Measurements from ENCODE around the gene RGR. TPM values are rescaled to one million over a fixed set of nuclear protein-coding genes. Genes with fewer than 3 reads are reported as not detected.
A peak's percentile ranks its signal among the peaks of the same experiment; 100 is the strongest.

RGR gene
- polyA plus RNA-seq, 1 donor (not counting 4 experiments of a cell fraction or from before 2014, with no cell fraction given) = not detected

DNA sequence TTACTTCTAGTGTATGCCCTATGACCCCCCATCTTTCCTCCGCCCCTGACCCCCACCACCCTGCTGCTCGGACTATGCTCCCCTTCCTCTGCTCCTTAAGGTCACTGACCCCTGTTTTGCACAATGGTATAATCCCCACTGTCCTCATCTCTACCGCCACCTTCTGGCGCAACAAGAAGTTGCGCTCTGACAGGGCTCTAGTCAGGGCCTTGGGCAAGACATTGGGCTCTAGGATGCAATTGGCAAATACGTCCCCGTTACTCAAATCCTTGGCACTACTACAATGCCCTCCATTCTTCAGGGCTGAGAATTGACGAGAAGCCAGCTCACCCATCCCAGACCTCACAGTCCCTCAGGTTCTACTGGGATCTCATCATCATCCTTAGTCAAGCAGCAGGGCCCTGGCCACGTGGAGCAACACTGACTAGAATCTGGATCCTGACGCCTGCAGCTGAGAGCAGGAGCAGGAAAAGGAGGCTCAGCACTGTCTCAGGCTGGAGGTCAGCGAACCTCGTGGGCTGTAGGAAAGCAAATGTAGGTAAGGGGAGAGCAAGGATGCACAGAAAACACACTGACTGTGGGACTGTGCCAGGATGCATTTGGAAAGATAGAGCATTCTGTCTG, 30.1 kb upstream of the RGR start:
- Histone ChIP-seq H3K27ac (ENCODE audit: control insufficient read depth, insufficient read depth, low read length) (no peak overlapping the region), H3K4me2 (ENCODE audit: control insufficient read depth, extremely low read depth, insufficient read depth, low read depth, low read length) (no peak overlapping the region), H3K36me3 (ENCODE audit: control insufficient read depth in 2 of 2, extremely low read depth in 1 of 2, insufficient read depth in 2 of 2, low read length in 2 of 2) (no peaks in the 10 kb centered on the region), H3K9me3 (ENCODE audit: control insufficient read depth, low read depth, low read length) (no peaks in the 10 kb centered on the region), H3K4me3 (ENCODE audit: control insufficient read depth in 2 of 3, extremely low read depth in 1 of 3, insufficient read depth in 2 of 3, low read depth in 1 of 3, low read length in 3 of 3) (no peak overlapping the region), H3K4me1 (ENCODE audit: control insufficient read depth, extremely low read depth, insufficient read depth, low read length) (no peaks in the 10 kb centered on the region), H4K20me1 (ENCODE audit: control insufficient read depth, extremely low read depth, insufficient read depth, low read length) (no peaks in the 10 kb centered on the region), H3K9me1 (ENCODE audit: control insufficient read depth, extremely low read depth, insufficient read depth, low read length) (no peaks in the 10 kb centered on the region), H3K9ac (ENCODE audit: control insufficient read depth, extremely low read depth, insufficient read depth, low read length) (no peak overlapping the region), H3K79me2 (ENCODE audit: control insufficient read depth, insufficient read depth, low read length) (no peaks in the 10 kb centered on the region), H3K27me3 (ENCODE audit: control insufficient read depth, extremely low read depth, insufficient read depth, low read length) (no peaks in the 10 kb centered on the region), H2AFZ (ENCODE audit: control insufficient read depth, low read length) (no peak overlapping the region)
- TF ChIP-seq EZH2 (IDR thresholded peaks at IDR 0.05; ENCODE audit: low read length) (no peak), CTCF (optimal IDR thresholded peaks at IDR 0.05 in 1 of 3, IDR thresholded peaks at IDR 0.05 in 1 of 3, conservative IDR thresholded peaks at IDR 0.05 in 1 of 3; ENCODE audit: extremely low read depth in 1 of 3, insufficient read depth in 2 of 3, low read length in 3 of 3) (peak; percentile 59 to 73 (median 72))
- no peak for DNase-seq (ENCODE audit: low read depth, low spot score)
- FAIRE-seq = no peak
- dilution Hi-C loops (cut with MboI; ENCODE audit: extremely low pct_ligation_motif_present, low sequenced_read_pairs) = no loop called here

GRCh38 chr10:84216834-84217233, 28.0 kb upstream of the RGR start:
- no peak for TF ChIP-seq CTCF (optimal IDR thresholded peaks at IDR 0.05 in 1 of 3, IDR thresholded peaks at IDR 0.05 in 1 of 3, conservative IDR thresholded peaks at IDR 0.05 in 1 of 3; ENCODE audit: extremely low read depth in 1 of 3, insufficient read depth in 2 of 3, low read length in 3 of 3)
- TF ChIP-seq EZH2 (IDR thresholded peaks at IDR 0.05; ENCODE audit: low read length) = no peak
- Histone ChIP-seq H3K36me3 (ENCODE audit: control insufficient read depth in 2 of 2, extremely low read depth in 1 of 2, insufficient read depth in 2 of 2, low read length in 2 of 2) (no peaks in the 10 kb centered on the region), H2AFZ (ENCODE audit: control insufficient read depth, low read length) (no peak overlapping the region), H3K9ac (ENCODE audit: control insufficient read depth, extremely low read depth, insufficient read depth, low read length) (no peak overlapping the region), H3K27ac (ENCODE audit: control insufficient read depth, insufficient read depth, low read length) (no peak overlapping the region), H3K9me3 (ENCODE audit: control insufficient read depth, low read depth, low read length) (no peaks in the 10 kb centered on the region), H3K9me1 (ENCODE audit: control insufficient read depth, extremely low read depth, insufficient read depth, low read length) (no peaks in the 10 kb centered on the region), H3K27me3 (ENCODE audit: control insufficient read depth, extremely low read depth, insufficient read depth, low read length) (no peaks in the 10 kb centered on the region), H3K4me1 (ENCODE audit: control insufficient read depth, extremely low read depth, insufficient read depth, low read length) (no peaks in the 10 kb centered on the region), H4K20me1 (ENCODE audit: control insufficient read depth, extremely low read depth, insufficient read depth, low read length) (no peaks in the 10 kb centered on the region), H3K4me3 (ENCODE audit: control insufficient read depth in 2 of 3, extremely low read depth in 1 of 3, insufficient read depth in 2 of 3, low read depth in 1 of 3, low read length in 3 of 3) (no peak overlapping the region), H3K4me2 (ENCODE audit: control insufficient read depth, extremely low read depth, insufficient read depth, low read depth, low read length) (no peak overlapping the region), H3K79me2 (ENCODE audit: control insufficient read depth, insufficient read depth, low read length) (no peaks in the 10 kb centered on the region)
- FAIRE-seq = no peak
- dilution Hi-C loops (cut with MboI; ENCODE audit: extremely low pct_ligation_motif_present, low sequenced_read_pairs) = no loop called here
- no peak for DNase-seq (ENCODE audit: low read depth, low spot score)

Measured in keratinocyte (primary cell).